HG03139 (cell line): ENCODE measurements around the gene MAP4K3.
"Not testable (repeated sequence)": the region's sequence is repeated elsewhere in the genome, so short reads cannot be mapped to it uniquely, and the experiment has no call there.

Experiments used
- ATAC-seq: cut with Tn5 transposase; IDR thresholded peaks from one replicate; pipeline ENCODE4 v1.9.1; 2021; ENCODE audit not compliant: unreplicated experiment

MAP4K3 gene

GRCh38 chr2:39378968-39379367 lies 58.1 kb downstream of the MAP4K3 start:
- no peak for ATAC-seq

DNA sequence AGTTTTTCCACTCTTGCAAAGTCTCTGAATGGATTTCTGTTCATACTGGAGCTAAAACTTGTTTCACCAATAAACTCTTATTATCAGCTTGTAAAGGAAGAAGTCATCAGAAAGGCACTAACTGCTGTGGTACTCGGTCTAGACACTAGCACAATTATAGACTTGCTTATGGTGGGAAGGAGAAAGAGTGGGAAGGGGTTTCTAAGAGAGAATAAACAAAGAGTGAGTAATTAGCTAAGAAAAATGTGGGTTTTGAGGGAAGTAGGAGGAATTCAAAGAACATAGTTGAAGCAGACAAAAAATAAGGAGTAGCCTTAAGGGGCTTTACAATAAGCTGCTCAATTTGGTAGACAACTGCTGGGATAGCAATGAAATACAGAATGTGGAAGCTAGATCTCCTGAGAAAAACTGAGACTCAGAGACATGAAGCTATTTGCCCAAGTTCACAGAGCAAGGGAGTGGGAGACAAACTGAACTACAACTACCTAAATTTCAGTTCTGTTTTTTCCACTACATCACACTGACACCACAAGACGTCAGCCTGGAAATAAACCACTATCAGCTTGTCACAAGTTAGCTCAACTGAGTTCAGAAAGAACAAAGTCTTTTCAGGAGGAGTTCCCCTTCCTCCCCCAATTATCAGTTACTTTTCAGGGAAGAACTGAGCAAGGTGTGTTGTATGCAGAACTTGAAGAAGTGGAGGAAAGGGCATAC lies 59.7 kb downstream of the MAP4K3 start:
- ATAC-seq: peak; percentile 47

GRCh38 chr2:39375917-39376316 lies 61.2 kb downstream of the MAP4K3 start:
- ATAC-seq: no peak

DNA sequence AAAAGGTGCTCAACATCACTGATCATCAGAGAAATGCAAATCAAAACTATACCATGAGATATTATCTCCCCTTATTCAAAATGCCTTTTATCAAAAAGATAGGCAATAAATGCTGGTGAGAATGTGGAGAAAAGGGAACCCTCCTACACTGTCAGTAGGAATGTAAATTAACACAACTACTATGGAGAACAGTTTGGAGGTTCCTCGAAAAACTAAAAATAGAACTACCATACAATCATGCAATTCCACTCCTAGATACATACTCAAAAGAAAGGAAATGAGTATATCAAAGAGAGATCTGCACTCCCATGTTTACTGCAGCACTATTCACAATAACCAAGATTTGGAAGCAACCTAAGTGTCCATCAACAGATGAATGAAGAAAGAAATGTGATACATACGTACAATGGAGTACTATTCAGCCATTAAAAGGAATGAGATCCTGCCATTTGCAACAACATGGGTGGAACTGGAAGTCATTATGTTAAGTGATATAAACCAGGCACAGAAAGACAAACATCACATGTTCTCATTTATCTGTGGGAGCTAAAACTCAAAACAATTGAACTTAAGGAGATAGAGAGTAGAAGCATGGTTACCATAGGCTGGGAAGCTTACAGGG lies 63.8 kb downstream of the MAP4K3 start:
- no peak for ATAC-seq

DNA sequence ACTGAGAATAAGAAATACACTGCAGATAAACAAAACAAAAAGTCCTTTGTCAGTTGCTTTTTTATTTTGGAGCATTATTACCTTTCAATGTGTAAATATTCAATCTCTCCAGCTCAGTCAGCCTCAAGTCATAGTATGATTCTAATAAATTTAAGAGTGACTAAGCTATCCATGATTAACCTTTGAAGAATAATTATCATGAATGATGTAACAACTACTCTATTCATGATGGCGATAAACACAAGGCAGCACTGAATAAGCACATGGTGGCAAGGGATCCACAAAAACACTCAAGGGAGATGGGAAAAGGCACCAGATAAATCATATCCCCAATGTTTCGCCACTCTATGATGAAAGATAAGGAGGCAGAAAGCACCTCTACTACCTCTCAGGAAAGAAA lies 67.0 kb downstream of the MAP4K3 start:
- no peak for ATAC-seq

- ATAC-seq: no peak
Measured at GRCh38 chr2:39368846-39369245, 68.2 kb downstream of the MAP4K3 start.

DNA sequence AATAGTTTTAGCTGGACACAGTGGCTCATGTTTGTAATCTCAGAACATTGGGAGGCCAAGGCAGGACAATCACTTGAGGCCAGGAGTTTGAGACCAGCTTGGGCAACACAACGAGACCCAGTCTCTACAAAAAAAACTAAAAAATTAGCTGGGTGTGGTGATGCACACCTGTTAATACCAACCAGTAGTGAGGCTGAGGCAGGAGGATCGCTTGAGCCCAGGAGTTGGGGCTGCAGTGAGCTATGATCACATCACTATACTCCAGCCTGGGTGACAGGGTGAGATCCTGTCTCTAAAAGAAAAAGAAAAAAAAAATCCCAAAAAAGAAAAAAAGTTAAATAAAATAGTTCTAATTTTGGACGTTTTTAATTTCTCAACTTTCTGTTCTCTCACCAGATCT lies 68.7 kb downstream of the MAP4K3 start:
- ATAC-seq: no peak

DNA sequence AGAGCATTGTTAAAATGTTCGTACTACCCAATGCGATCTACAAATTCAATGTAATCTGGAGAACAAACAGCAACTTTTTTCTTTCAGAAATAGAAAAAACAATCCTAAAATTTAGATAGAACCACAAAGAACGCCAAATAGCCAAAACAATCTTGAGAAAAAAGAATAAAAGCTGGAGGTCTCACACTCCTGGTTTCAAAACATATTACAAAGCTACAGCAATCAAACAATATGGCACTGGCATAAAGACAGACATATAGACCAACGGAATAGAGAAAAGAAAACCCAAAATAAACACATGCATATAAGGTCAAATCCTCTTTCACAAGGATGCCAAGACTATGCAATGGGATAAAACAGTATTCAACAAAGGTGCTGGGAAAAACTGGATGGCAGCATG lies 74.5 kb downstream of the MAP4K3 start:
- ATAC-seq: no peak

- ATAC-seq: no peak
Measured at GRCh38 chr2:39361511-39361910, 75.6 kb downstream of the MAP4K3 start.

GRCh38 chr2:39360342-39360741 lies 76.7 kb downstream of the MAP4K3 start:
- ATAC-seq: not testable (repeated sequence)

GRCh38 chr2:39359453-39360038 lies 77.5 kb downstream of the MAP4K3 start:
- no peak for ATAC-seq

DNA sequence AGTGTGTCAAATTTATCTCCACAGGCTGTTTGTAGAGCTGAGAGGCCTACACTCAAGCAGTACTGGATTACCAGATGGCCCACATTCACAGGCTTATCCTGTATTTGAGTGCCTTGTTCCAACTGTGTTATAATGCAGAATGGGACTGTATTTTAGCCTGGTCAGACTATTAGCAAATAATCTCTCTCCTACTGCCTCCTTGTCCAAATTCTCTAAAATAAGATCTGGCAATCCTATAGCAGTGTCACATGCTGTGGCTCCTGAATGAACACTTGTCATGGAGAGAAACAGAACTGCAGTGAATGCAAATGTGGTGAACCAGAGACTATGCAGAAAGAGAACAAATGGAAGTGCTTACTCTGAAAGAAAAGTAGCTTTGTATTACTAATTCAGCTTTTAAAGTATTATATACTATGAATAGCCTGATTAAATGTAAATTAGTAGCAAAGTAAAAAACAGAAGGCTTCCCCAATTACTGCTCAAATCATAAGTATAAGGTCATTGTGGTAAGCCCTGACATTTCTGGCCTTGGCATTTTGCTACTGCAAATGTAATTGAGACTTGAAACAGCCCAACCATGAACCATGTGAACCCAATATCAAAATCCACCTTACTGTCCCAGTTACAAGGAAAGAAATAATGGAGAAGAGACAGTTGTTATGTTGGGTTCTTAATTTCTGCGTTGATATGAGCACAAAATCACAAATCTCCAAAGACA lies 80.0 kb downstream of the MAP4K3 start:
- ATAC-seq: no peak

DNA sequence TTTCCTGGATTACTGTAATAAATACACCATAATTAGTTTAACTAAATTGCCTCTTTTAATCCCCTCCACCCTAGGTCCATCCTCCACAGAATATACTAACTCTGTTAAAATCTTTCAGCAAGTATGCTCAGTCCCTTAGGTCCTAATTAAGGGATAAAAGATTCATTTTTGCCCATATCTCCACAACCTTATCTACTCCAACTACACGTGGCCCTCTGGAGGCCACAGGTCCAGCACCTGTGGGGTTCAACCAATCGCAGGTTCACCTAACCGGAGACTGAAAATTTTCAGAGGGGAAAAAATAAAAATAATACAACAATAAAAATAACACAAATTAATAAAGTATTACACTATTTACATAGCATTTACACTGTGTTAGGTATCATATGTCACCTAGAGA lies 86.4 kb downstream of the MAP4K3 start:
- no peak for ATAC-seq

DNA sequence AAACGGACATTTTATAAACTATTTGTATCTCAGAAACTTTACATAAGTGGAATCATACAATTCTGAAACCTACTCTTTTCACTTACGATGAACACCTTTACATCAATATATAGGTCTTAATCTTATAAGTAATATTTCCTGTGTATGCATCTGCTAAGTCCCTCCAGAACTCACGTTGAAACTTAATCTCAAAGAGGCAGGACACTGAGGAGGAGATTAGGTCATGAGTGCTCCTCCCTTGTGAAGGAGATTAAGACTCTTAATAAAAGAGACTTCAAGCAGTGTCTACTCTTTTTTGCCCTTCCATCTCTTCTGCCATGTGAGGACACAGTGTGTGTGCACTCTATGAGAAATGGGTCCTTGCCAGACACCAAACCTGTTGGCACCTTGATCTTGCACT lies 98.6 kb downstream of the MAP4K3 start:
- no peak for ATAC-seq

- no peak for ATAC-seq
Measured at GRCh38 chr2:39335930-39336329, 101.2 kb downstream of the MAP4K3 start.

- no peak for ATAC-seq
Measured at GRCh38 chr2:39334978-39335377, 102.1 kb downstream of the MAP4K3 start.

GRCh38 chr2:39334529-39334928 lies 102.6 kb downstream of the MAP4K3 start:
- ATAC-seq: no peak

GRCh38 chr2:39326644-39327043 lies 110.4 kb downstream of the MAP4K3 start:
- no peak for ATAC-seq

DNA sequence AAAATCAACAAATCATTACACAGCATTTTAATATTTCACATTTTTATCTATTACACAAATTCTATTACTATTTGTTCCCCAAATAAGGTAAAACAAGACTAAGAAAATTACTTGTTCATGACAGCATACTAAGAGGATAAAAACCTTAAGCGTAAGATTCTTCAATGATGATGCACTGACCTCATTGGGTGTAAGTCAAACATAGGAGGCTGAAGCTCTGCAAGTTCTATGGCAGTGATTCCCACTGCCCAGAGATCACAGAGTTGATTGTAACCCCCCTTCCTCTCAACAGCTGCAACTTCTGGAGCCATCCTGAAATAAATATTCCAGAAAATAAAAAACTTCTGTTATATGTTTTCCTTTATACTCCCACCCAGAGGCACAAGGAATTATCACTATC lies 111.1 kb downstream of the MAP4K3 start:
- ATAC-seq: no peak

- ATAC-seq: not testable (repeated sequence)
Measured at GRCh38 chr2:39321056-39322035, 115.7 kb downstream of the MAP4K3 start.

DNA sequence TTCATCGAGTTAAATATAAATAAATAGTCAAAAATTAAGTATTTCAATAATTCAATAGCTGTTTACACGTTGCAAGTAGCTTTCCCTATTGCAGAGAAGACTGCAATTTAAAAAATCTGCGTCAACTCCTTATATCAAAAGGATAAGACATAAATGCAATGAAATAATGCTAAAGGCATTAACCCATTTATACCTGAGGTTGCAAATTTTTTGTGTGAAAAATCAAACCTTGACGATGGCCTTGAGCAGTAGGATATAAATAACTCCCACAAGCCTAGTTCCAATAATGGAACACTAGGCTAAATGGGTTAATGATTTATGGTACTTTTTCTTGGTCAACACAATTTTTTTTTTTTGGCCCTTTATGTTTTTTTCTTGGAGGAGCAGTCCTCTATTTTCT lies 116.9 kb downstream of the MAP4K3 start:
- ATAC-seq: no peak
